A673 (cell line): Measurements from ENCODE around the gene YEATS2.

Source experiments
- EZH2 ChIP-seq: fragments of 200-600 bp; sonication (generic); IDR thresholded peaks from 2 replicates; pipeline ENCODE4 v1.6.1; 2017; ENCODE audit warnings: borderline replicate concordance, low read depth, mild to moderate bottlenecking, mixed read lengths, antibody characterized with exemption, low read length; ENCODE audit not compliant: poor library complexity, severe bottlenecking
- TF ChIP-seq, protein P1 (sequence below): fragments of 300-800, 200-600 bp; sonication (generic); conservative IDR thresholded peaks from 2 replicates; pipeline ENCODE4 v1.5.1; 2017; ENCODE audit warnings: low read depth, mild to moderate bottlenecking, antibody characterized with exemption, low read length, moderate library complexity, mixed read lengths

- TF ChIP-seq, protein P1, sequence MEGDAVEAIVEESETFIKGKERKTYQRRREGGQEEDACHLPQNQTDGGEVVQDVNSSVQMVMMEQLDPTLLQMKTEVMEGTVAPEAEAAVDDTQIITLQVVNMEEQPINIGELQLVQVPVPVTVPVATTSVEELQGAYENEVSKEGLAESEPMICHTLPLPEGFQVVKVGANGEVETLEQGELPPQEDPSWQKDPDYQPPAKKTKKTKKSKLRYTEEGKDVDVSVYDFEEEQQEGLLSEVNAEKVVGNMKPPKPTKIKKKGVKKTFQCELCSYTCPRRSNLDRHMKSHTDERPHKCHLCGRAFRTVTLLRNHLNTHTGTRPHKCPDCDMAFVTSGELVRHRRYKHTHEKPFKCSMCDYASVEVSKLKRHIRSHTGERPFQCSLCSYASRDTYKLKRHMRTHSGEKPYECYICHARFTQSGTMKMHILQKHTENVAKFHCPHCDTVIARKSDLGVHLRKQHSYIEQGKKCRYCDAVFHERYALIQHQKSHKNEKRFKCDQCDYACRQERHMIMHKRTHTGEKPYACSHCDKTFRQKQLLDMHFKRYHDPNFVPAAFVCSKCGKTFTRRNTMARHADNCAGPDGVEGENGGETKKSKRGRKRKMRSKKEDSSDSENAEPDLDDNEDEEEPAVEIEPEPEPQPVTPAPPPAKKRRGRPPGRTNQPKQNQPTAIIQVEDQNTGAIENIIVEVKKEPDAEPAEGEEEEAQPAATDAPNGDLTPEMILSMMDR, result no peak
- no peak for TF ChIP-seq EZH2
Observed at GRCh38 chr3:183837894-183838293, 140.3 kb downstream of the YEATS2 start.
